HS-5 (cell line): ENCODE data around the gene PPP2CA.
"Not testable (repeated sequence)": the region's sequence is repeated elsewhere in the genome, so short reads cannot be mapped to it uniquely, and the experiment has no call there.

Source experiments
- DNase-seq: peaks from one replicate; pipeline ENCODE4 v3.0.0-alpha.2; 2012; ENCODE audit warnings: low read depth

PPP2CA gene

GRCh38 chr5:134245101-134245604 lies 19.3 kb upstream of the PPP2CA start:
- no peak for DNase-seq

GRCh38 chr5:134242146-134242545 lies 16.3 kb upstream of the PPP2CA start:
- no peak for DNase-seq

GRCh38 chr5:134240421-134240962 lies 14.6 kb upstream of the PPP2CA start:
- no peak for DNase-seq

GRCh38 chr5:134236820-134237219 lies 10.9 kb upstream of the PPP2CA start:
- DNase-seq: no peak

- DNase-seq: no peak
Measured at GRCh38 chr5:134236318-134236717, 10.4 kb upstream of the PPP2CA start.

GRCh38 chr5:134228624-134229023 lies 2.8 kb upstream of the PPP2CA start:
- DNase-seq: no peak

- no peak for DNase-seq
Measured at GRCh38 chr5:134227776-134228175, 1.9 kb upstream of the PPP2CA start.

GRCh38 chr5:134227259-134227658 lies 1.4 kb upstream of the PPP2CA start:
- no peak for DNase-seq

- DNase-seq: no peak
Measured at GRCh38 chr5:134226441-134227192, 744 bp upstream of the PPP2CA start.

GRCh38 chr5:134224888-134225779 lies 739 bp downstream of the PPP2CA start:
- DNase-seq: peak; percentile 87

GRCh38 chr5:134223406-134224248 lies 2.2 kb downstream of the PPP2CA start:
- DNase-seq: no peak

GRCh38 chr5:134221690-134222089 lies 4.2 kb downstream of the PPP2CA start:
- not testable (repeated sequence) for DNase-seq

- DNase-seq: no peak
Measured at GRCh38 chr5:134215757-134216156, 10.1 kb downstream of the PPP2CA start.

- DNase-seq: not testable (repeated sequence)
Measured at GRCh38 chr5:134211263-134212031, 14.4 kb downstream of the PPP2CA start.

GRCh38 chr5:134209477-134210245 lies 16.2 kb downstream of the PPP2CA start:
- no peak for DNase-seq

- DNase-seq: no peak
Measured at GRCh38 chr5:134207696-134208095, 18.2 kb downstream of the PPP2CA start.

GRCh38 chr5:134206627-134207160 lies 19.2 kb downstream of the PPP2CA start:
- no peak for DNase-seq

GRCh38 chr5:134204575-134204974 lies 21.3 kb downstream of the PPP2CA start:
- no peak for DNase-seq

GRCh38 chr5:134203630-134204029 lies 22.2 kb downstream of the PPP2CA start:
- DNase-seq: no peak

GRCh38 chr5:134195666-134196065 lies 30.2 kb downstream of the PPP2CA start:
- DNase-seq: no peak
